HepG2 (cell line): Measurements from ENCODE around the gene SUPT6H. TPM values are rescaled to one million over a fixed set of nuclear protein-coding genes. Genes with fewer than 3 reads are reported as not detected.
A peak's percentile ranks its signal among the peaks of the same experiment; 100 is the strongest.

ENCODE experiments used
- AGO2 ChIP-seq: fragments of 200-400 bp; formaldehyde crosslinking; optimal IDR thresholded peaks from 2 replicates; pipeline ENCODE3; 2017; ENCODE audit warnings: mild to moderate bottlenecking, low read depth, low read length, moderate library complexity
- CBX2 ChIP-seq, 2 experiments: fragments of 200-600 bp in 1 of 2; sonication (generic); formaldehyde crosslinking in 1 of 2; IDR thresholded peaks; 2 replicates each; pipeline versions ENCODE4 v1.7.0 to v1.8.1; 2018 to 2022; ENCODE audit warnings: low read depth in 2 of 2, low read length in 1 of 2, mild to moderate bottlenecking in 1 of 2, missing genetic modification reagents in 1 of 2
- E2F5 ChIP-seq: sonication (generic); formaldehyde crosslinking; conservative IDR thresholded peaks from 2 replicates; pipeline ENCODE4 v1.4.0; 2020; ENCODE audit warnings: missing genetic modification reagents
- GABPA ChIP-seq, 2 experiments: IDR thresholded peaks; 2 replicates each; pipeline ENCODE4 v1.6.1; 2011 to 2016; ENCODE audit warnings: low read depth in 2 of 2, low read length in 1 of 2, missing biosample characterization in 1 of 2, missing genetic modification characterization in 1 of 2
- GTF3A ChIP-seq: sonication (generic); formaldehyde crosslinking; conservative IDR thresholded peaks from 2 replicates; pipeline ENCODE4 v1.4.0; 2020; ENCODE audit warnings: mild to moderate bottlenecking, missing genetic modification reagents
- NR0B2 ChIP-seq: sonication (generic); formaldehyde crosslinking; IDR thresholded peaks from 2 replicates; pipeline ENCODE4 v1.4.0; 2020; ENCODE audit warnings: mild to moderate bottlenecking, missing genetic modification reagents
- RBFOX2 ChIP-seq: fragments of 200-400 bp; formaldehyde crosslinking; IDR thresholded peaks from 2 replicates; pipeline ENCODE4 v1.6.1; 2017; ENCODE audit warnings: low read depth, mild to moderate bottlenecking, low read length
- SAFB2 ChIP-seq: sonication (generic); formaldehyde crosslinking; IDR thresholded peaks from 2 replicates; pipeline ENCODE4 v1.5.1; 2020; ENCODE audit warnings: missing genetic modification reagents, low read depth, mild to moderate bottlenecking, borderline replicate concordance
- SOX13 ChIP-seq, 3 experiments: fragments of 450-650 bp in 1 of 3; sonication (generic) in 1 of 3; formaldehyde crosslinking in 1 of 3; IDR thresholded peaks in 2 of 3; conservative IDR thresholded peaks in 1 of 3; 2 replicates each; pipeline versions ENCODE4 v1.5.0 to v1.6.1; 2016 to 2020; ENCODE audit warnings: antibody characterized with exemption in 1 of 3, mild to moderate bottlenecking in 1 of 3, missing compliant biosample characterization in 1 of 3, missing genetic modification reagents in 1 of 3, moderate library complexity in 1 of 3
- SP2 ChIP-seq: sonication (generic); formaldehyde crosslinking; IDR thresholded peaks from 2 replicates; pipeline ENCODE4 v1.5.1; 2020; ENCODE audit warnings: mild to moderate bottlenecking, missing genetic modification reagents
- TAF1 ChIP-seq: sonication (generic); formaldehyde crosslinking; IDR thresholded peaks from 2 replicates; pipeline ENCODE4 v1.4.0; 2020; ENCODE audit warnings: missing genetic modification reagents
- ZBTB46 ChIP-seq: sonication (generic); formaldehyde crosslinking; IDR thresholded peaks from 2 replicates; pipeline ENCODE4 v1.4.0; 2020; ENCODE audit warnings: mild to moderate bottlenecking, missing genetic modification reagents, borderline replicate concordance
- ZC3H13 ChIP-seq: sonication (generic); formaldehyde crosslinking; IDR thresholded peaks from 2 replicates; pipeline ENCODE4 v1.8.1; 2023; ENCODE audit warnings: mild to moderate bottlenecking, missing genetic modification reagents, moderate library complexity
- ZMYM4 ChIP-seq: sonication (generic); formaldehyde crosslinking; IDR thresholded peaks from 2 replicates; pipeline ENCODE4 v1.8.1; 2023; ENCODE audit warnings: mild to moderate bottlenecking, missing genetic modification reagents
- ZNF44 ChIP-seq: sonication (generic); formaldehyde crosslinking; IDR thresholded peaks from 2 replicates; pipeline ENCODE4 v1.5.1; 2020; ENCODE audit warnings: mild to moderate bottlenecking, missing genetic modification reagents
- ZNF451 ChIP-seq: sonication (generic); formaldehyde crosslinking; IDR thresholded peaks from 2 replicates; pipeline ENCODE4 v1.5.0; 2020; ENCODE audit warnings: mild to moderate bottlenecking, missing genetic modification reagents
- ZNF460 ChIP-seq: sonication (generic); formaldehyde crosslinking; IDR thresholded peaks from 2 replicates; pipeline ENCODE4 v1.5.1; 2020; ENCODE audit warnings: missing genetic modification reagents, mild to moderate bottlenecking, borderline replicate concordance
- ZNF660 ChIP-seq: sonication (generic); formaldehyde crosslinking; IDR thresholded peaks from 2 replicates; pipeline ENCODE4 v1.5.1; 2020; ENCODE audit warnings: mild to moderate bottlenecking, low read depth, missing genetic modification reagents, borderline replicate concordance
- ZNF850 ChIP-seq: sonication (generic); formaldehyde crosslinking; conservative IDR thresholded peaks from 2 replicates; pipeline ENCODE4 v1.9.0; 2021; ENCODE audit warnings: mild to moderate bottlenecking, missing genetic modification reagents
- ZNF891 ChIP-seq: sonication (generic); formaldehyde crosslinking; IDR thresholded peaks from 2 replicates; pipeline ENCODE4 v1.5.0; 2020; ENCODE audit warnings: mild to moderate bottlenecking, missing genetic modification reagents
- polyA plus RNA-seq, 8 experiments: library from polyadenylated mRNA; depleted of rRNA in 3 of 8; stranded (reverse) in 7 of 8; unstranded in 1 of 8; fragments of >200 nt; fragmentation: Illumina TruSeq in 4 of 8; extraction: Trizol in 4 of 8; gene quantifications; 2 replicates each; pipeline versions ENCODE4 v1.2.1 to v1.2.3, GENCODE V29; 2011 to 2016; ENCODE audit warnings: low read depth in 4 of 8, missing spikeins in 1 of 8, mixed read lengths in 1 of 8; ENCODE audit not compliant: insufficient read depth in 1 of 8
- total RNA-seq, 5 experiments: library from RNA; depleted of rRNA; stranded (reverse); fragments of >200 nt; fragmentation: Illumina TruSeq; extraction: Trizol; gene quantifications; 2 replicates each; pipeline ENCODE4 v1.2.3, GENCODE V29; 2016; ENCODE audit warnings: low read depth in 1 of 5
- TF ChIP-seq, protein P1 (sequence below): sonication (generic); formaldehyde crosslinking; IDR thresholded peaks from 2 replicates; pipeline ENCODE4; 2020; ENCODE audit warnings: missing genetic modification reagents, mild to moderate bottlenecking, borderline replicate concordance

Gene SUPT6H
- total and polyA plus RNA-seq, 2 of the 13 experiments (the other 11 are each of a cell fraction or from before 2014, with no cell fraction given) = 32.7 to 39.9 TPM

GRCh38 chr17:28661635-28662526 lies at the start of gene SUPT6H, which contains the start of gene SDF2 (continued):
- peak; percentile 79; the same call in 1 of the 2 replicates for TF ChIP-seq SP2 (CRISPR knock-in tag)
- TF ChIP-seq, protein P1, sequence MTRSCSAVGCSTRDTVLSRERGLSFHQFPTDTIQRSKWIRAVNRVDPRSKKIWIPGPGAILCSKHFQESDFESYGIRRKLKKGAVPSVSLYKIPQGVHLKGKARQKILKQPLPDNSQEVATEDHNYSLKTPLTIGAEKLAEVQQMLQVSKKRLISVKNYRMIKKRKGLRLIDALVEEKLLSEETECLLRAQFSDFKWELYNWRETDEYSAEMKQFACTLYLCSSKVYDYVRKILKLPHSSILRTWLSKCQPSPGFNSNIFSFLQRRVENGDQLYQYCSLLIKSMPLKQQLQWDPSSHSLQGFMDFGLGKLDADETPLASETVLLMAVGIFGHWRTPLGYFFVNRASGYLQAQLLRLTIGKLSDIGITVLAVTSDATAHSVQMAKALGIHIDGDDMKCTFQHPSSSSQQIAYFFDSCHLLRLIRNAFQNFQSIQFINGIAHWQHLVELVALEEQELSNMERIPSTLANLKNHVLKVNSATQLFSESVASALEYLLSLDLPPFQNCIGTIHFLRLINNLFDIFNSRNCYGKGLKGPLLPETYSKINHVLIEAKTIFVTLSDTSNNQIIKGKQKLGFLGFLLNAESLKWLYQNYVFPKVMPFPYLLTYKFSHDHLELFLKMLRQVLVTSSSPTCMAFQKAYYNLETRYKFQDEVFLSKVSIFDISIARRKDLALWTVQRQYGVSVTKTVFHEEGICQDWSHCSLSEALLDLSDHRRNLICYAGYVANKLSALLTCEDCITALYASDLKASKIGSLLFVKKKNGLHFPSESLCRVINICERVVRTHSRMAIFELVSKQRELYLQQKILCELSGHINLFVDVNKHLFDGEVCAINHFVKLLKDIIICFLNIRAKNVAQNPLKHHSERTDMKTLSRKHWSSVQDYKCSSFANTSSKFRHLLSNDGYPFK (CRISPR knock-in tag) = peak; percentile 92
- peak; percentile 64 for TF ChIP-seq AGO2
- peak; percentile 79 for TF ChIP-seq TAF1 (CRISPR knock-in tag)
- TF ChIP-seq ZNF460 = no peak
- TF ChIP-seq ZC3H13 (CRISPR knock-in tag) = 0 out of 2 replicates have a peak, but pooled peaks have one; percentile 61
- no peak; the same call in 1 of the 2 replicates for TF ChIP-seq ZNF891 (CRISPR knock-in tag)
- TF ChIP-seq ZBTB46 (CRISPR knock-in tag) = no peak
- peak; percentile 41; the same call in 1 of the 2 replicates for TF ChIP-seq ZNF44 (CRISPR knock-in tag)
- TF ChIP-seq ZNF850 (CRISPR knock-in tag) = peak; percentile 66; the same call in 1 of the 2 replicates
- no peak for TF ChIP-seq E2F5
- TF ChIP-seq NR0B2 = no peak
- TF ChIP-seq ZNF451 (CRISPR knock-in tag) = no peak
- no peak; the same call in 1 of the 2 replicates for TF ChIP-seq GTF3A
- TF ChIP-seq SAFB2 (CRISPR knock-in tag) = peak; percentile 39; the same call in 1 of the 2 replicates
- TF ChIP-seq RBFOX2 = peak; percentile 90
- no peak; the same call in 1 of the 2 replicates for TF ChIP-seq SOX13 (IDR thresholded peaks at IDR 0.05)
- 0 out of 4 replicates have a peak, but pooled peaks of 1 of the 2 experiments have one; percentile 6 for TF ChIP-seq SOX13 (CRISPR knock-in tag; conservative IDR thresholded peaks at IDR 0.05 in 1 of 2, IDR thresholded peaks at IDR 0.05 in 1 of 2)
- no peak for TF ChIP-seq CBX2 (IDR thresholded peaks at IDR 0.05; ENCODE audit: low read depth, low read length)
- no peak for TF ChIP-seq CBX2 (CRISPR knock-in tag; IDR thresholded peaks at IDR 0.05; ENCODE audit: low read depth)
- peak; percentile 52; the same call in 1 of the 2 replicates for TF ChIP-seq ZMYM4 (CRISPR knock-in tag)
- peak; percentile 83 for TF ChIP-seq GABPA (IDR thresholded peaks at IDR 0.05; ENCODE audit: low read depth, low read length)
- TF ChIP-seq GABPA (CRISPR knock-in tag; IDR thresholded peaks at IDR 0.05; ENCODE audit: low read depth) = peak; percentile 95
- TF ChIP-seq ZNF660 = no peak
